OCI-LY1 (cell line): ENCODE results near the gene HSPB9.

Experiments
- H2AFZ ChIP-seq: fragments of 200-600 bp; sonication (generic), shearing (Covaris generic); 2 replicates; pipeline ENCODE4 v1.6.0; 2014; ENCODE audit warnings: antibody characterized with exemption, mild to moderate bottlenecking, low read length
- H3F3A ChIP-seq: fragments of 200-600 bp; sonication (generic), shearing (Covaris generic); 2 replicates; pipeline ENCODE4 v1.6.0; 2014; ENCODE audit warnings: mild to moderate bottlenecking, antibody characterized with exemption, low read length, moderate library complexity; ENCODE audit not compliant: insufficient read depth
- H3K27ac ChIP-seq: fragments of 200-600 bp; sonication (generic); 2 replicates; pipeline ENCODE4 v1.5.1; 2014; ENCODE audit warnings: low read length, mixed run types, mild to moderate bottlenecking, low read depth; ENCODE audit not compliant: poor library complexity, severe bottlenecking
- H3K27me3 ChIP-seq: fragments of 200-600 bp; sonication (generic); 2 replicates; pipeline ENCODE4 v1.6.0; 2014; ENCODE audit warnings: antibody characterized with exemption, mild to moderate bottlenecking, low read length, moderate library complexity; ENCODE audit not compliant: insufficient read depth
- H3K36me3 ChIP-seq: fragments of 200-600 bp; sonication (generic); 2 replicates; pipeline ENCODE4 v1.6.1; 2014; ENCODE audit warnings: mild to moderate bottlenecking, antibody characterized with exemption, low read length, moderate library complexity, mixed read lengths; ENCODE audit not compliant: insufficient read depth
- H3K4me1 ChIP-seq: fragments of 200-600 bp; sonication (generic); 2 replicates; pipeline ENCODE4 v1.5.1; 2014; ENCODE audit warnings: mild to moderate bottlenecking, low read length, moderate library complexity; ENCODE audit not compliant: insufficient read depth, severe bottlenecking
- H3K4me2 ChIP-seq: fragments of 200-600 bp; sonication (generic), shearing (Covaris generic); 2 replicates; pipeline ENCODE4 v1.6.1; 2014; ENCODE audit warnings: low read length
- H3K4me3 ChIP-seq: fragments of 200-600 bp; sonication (generic); 2 replicates; pipeline ENCODE4 v1.5.1; 2014; ENCODE audit warnings: low read length, low read depth, mild to moderate bottlenecking, mixed read lengths; ENCODE audit not compliant: poor library complexity, severe bottlenecking
- H3K79me2 ChIP-seq: fragments of 200-600 bp; shearing (Covaris generic); 2 replicates; pipeline ENCODE4 v1.6.1; 2016; ENCODE audit warnings: mixed run types, low read length, mixed read lengths; ENCODE audit not compliant: insufficient read depth
- H3K9ac ChIP-seq: fragments of 200-600 bp; sonication (generic), shearing (Covaris generic); 2 replicates; pipeline ENCODE4 v1.6.1; 2014; ENCODE audit warnings: mild to moderate bottlenecking, low read length, mixed read lengths
- H3K9me2 ChIP-seq: fragments of 200-600 bp; sonication (generic), shearing (Covaris generic); 2 replicates; pipeline ENCODE4 v1.6.1; 2014; ENCODE audit warnings: low read depth, mild to moderate bottlenecking, low read length, mixed read lengths
- H3K9me3 ChIP-seq: fragments of 200-600 bp; shearing (Covaris generic); 2 replicates; pipeline ENCODE4 v1.6.1; 2014; ENCODE audit warnings: low read length, mixed read lengths
- H4K20me1 ChIP-seq: fragments of 200-600 bp; sonication (generic), shearing (Covaris generic); 2 replicates; pipeline ENCODE4 v1.6.0; 2016; ENCODE audit warnings: mild to moderate bottlenecking, low read length; ENCODE audit not compliant: insufficient read depth
- CTCF ChIP-seq: fragments of 200-600 bp; sonication (generic), shearing (Covaris generic); IDR thresholded peaks from 2 replicates; pipeline ENCODE4 v1.5.1; 2017; ENCODE audit warnings: mild to moderate bottlenecking, antibody characterized with exemption, low read length, moderate library complexity, mixed read lengths
- EZH2 ChIP-seq: fragments of 200-600 bp; sonication (generic), shearing (Covaris generic); IDR thresholded peaks from 2 replicates; pipeline ENCODE4 v1.8.0; 2017; ENCODE audit warnings: borderline replicate concordance, mixed run types, mild to moderate bottlenecking, antibody characterized with exemption, low read length, moderate library complexity, mixed read lengths

HSPB9 gene, protein sequence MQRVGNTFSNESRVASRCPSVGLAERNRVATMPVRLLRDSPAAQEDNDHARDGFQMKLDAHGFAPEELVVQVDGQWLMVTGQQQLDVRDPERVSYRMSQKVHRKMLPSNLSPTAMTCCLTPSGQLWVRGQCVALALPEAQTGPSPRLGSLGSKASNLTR

GRCh38 chr17:42122371-42123303, at the start of gene HSPB9:
HSPB9 (plus strand) TSS chr17:42122804; CDS start chr17:42122851, 47 bp downstream.
- Histone ChIP-seq H3K27ac (no peak within 1 kb of the TSS), H3K9me3 (no peaks in the 10 kb centered on the region), H3K9ac (no peak within 1 kb of the TSS; the same call in 1 of the 2 replicates), H2AFZ (no peak within 1 kb of the TSS), H3K79me2 (no peaks in the 10 kb centered on the region), H3F3A (0 out of 2 replicates have a peak, but pooled peaks cover 4% of the 10 kb centered on the region), H3K4me2 (peak within 1 kb of the TSS; percentile 99; the same call in 1 of the 2 replicates), H3K4me3 (peak within 1 kb of the TSS; percentile 83), H3K36me3 (peaks cover 40% of the 10 kb centered on the region), H3K4me1 (peaks cover 26% of the 10 kb centered on the region), H3K27me3 (no peaks in the 10 kb centered on the region), H3K9me2 (no peaks in the 10 kb centered on the region), H4K20me1 (no peaks in the 10 kb centered on the region)
- no peak for TF ChIP-seq EZH2
- TF ChIP-seq CTCF, result no peak

GRCh38 chr17:42075789-42076188, 46.8 kb upstream of the HSPB9 start:
- Histone ChIP-seq H4K20me1 (no peaks in the 10 kb centered on the region), H3K9me2 (no peaks in the 10 kb centered on the region), H2AFZ (no peak overlapping the region), H3K27ac (no peak overlapping the region), H3F3A (no peaks in the 10 kb centered on the region), H3K9me3 (no peaks in the 10 kb centered on the region), H3K79me2 (no peaks in the 10 kb centered on the region), H3K36me3 (no peaks in the 10 kb centered on the region), H3K4me2 (no peak overlapping the region), H3K27me3 (peaks cover 8% of the 10 kb centered on the region), H3K4me3 (no peak overlapping the region), H3K4me1 (no peaks in the 10 kb centered on the region), H3K9ac (no peak overlapping the region)
- TF ChIP-seq EZH2 (no peak), CTCF (no peak)

DNA sequence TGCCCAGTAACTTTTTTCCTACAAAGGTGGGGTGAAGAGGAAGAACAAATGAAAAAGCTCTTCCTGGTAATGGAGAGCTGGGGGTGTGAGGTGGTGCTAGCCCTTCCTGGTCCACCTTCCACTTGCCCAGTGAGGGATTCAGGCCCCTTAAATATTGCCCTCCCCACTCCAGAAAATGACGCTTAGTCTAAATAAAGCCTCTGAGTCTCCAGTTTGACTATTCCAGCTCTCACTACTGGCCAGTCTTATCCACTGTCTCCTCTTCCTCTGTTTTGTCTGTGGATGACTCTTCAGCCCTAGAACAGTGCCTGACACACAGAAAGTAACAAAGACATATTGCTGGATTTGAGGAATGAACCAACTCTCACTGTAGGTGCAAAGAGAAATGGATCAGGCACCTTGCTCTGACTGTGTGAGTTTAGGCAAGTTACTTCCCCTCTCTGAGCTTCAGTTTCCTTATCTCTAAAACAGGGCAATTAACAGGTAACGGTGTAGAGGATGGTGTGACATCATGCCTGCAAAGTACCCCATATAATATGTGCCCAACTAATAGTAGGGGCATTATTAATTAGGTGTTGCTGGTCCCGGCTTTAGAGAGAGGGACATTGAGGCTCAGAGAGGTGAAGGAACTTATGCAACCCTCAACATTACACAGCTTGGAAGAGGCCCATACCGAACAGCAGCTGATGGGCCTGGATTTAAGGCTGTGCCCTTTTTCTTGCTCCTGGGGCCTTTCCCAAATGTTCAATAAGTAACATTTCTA, 45.6 kb upstream of the HSPB9 start:
- Histone ChIP-seq H4K20me1 (no peaks in the 10 kb centered on the region), H3K4me2 (no peak overlapping the region), H3K9me2 (no peaks in the 10 kb centered on the region), H3K4me3 (no peak overlapping the region), H3K4me1 (no peaks in the 10 kb centered on the region), H3K27me3 (peaks cover 3% of the 10 kb centered on the region; the same call in 1 of the 2 replicates), H2AFZ (no peak overlapping the region), H3K27ac (no peak overlapping the region), H3F3A (no peaks in the 10 kb centered on the region), H3K9me3 (no peaks in the 10 kb centered on the region), H3K36me3 (no peaks in the 10 kb centered on the region), H3K79me2 (no peaks in the 10 kb centered on the region), H3K9ac (no peak overlapping the region)
- TF ChIP-seq EZH2 (no peak), CTCF (no peak)
